GM23338 (cell line): Measurements from ENCODE around the gene SH3D19.

Experiments used
- CREB1 ChIP-seq: fragments of 250-450 bp; sonication (Bioruptor Pico); IDR thresholded peaks from 2 replicates; pipeline ENCODE4 v1.5.0; 2020; ENCODE audit warnings: low read depth, mild to moderate bottlenecking, moderate library complexity
- EZH2 ChIP-seq: fragments of 200-600 bp; sonication (generic); IDR thresholded peaks from one replicate; pipeline ENCODE4 v1.8.0; 2017; ENCODE audit warnings: antibody characterized with exemption, mild to moderate bottlenecking, low read depth; ENCODE audit not compliant: unreplicated experiment
- EZH2phosphoT487 ChIP-seq: fragments of 200-600 bp; sonication (generic); IDR thresholded peaks from one replicate; pipeline ENCODE4 v1.8.1; 2018; ENCODE audit warnings: antibody characterized with exemption; ENCODE audit not compliant: unreplicated experiment
- JUNB ChIP-seq: IDR thresholded peaks from one replicate; pipeline ENCODE4 v1.6.1; 2016; ENCODE audit warnings: antibody characterized with exemption; ENCODE audit not compliant: unreplicated experiment
- NANOG ChIP-seq: IDR thresholded peaks from 2 replicates; pipeline ENCODE4 v1.6.1; 2016; ENCODE audit warnings: antibody characterized with exemption, borderline replicate concordance
- POLR2AphosphoS5 ChIP-seq: IDR thresholded peaks from 2 replicates; pipeline ENCODE4 v1.6.1; 2016; ENCODE audit warnings: antibody characterized with exemption, low read depth
- STAT1 ChIP-seq: IDR thresholded peaks from one replicate; pipeline ENCODE4 v1.6.1; 2016; ENCODE audit warnings: antibody characterized with exemption; ENCODE audit not compliant: unreplicated experiment
- ZNF114 ChIP-seq: fragments of 250-450 bp; sonication (Bioruptor Pico); IDR thresholded peaks from 2 replicates; pipeline ENCODE4 v1.5.0; 2020; ENCODE audit warnings: mild to moderate bottlenecking, moderate library complexity
- ZNF331 ChIP-seq: fragments of 250-450 bp; sonication (Bioruptor Pico); IDR thresholded peaks from 2 replicates; pipeline ENCODE4 v1.5.0; 2020; ENCODE audit warnings: low read depth, mild to moderate bottlenecking, moderate library complexity
- TF ChIP-seq, protein P1 (sequence below), 2 experiments: fragments of 200-600 bp in 1 of 2; sonication (generic) in 1 of 2; conservative IDR thresholded peaks; 2 replicates each; pipeline versions ENCODE4 v1.5.1 to v1.6.1; 2016 to 2017; ENCODE audit warnings: antibody characterized with exemption in 2 of 2, low read depth in 2 of 2, mild to moderate bottlenecking in 2 of 2, moderate library complexity in 1 of 2
- TF ChIP-seq, protein P2 (sequence below): IDR thresholded peaks from one replicate; pipeline ENCODE4 v1.6.1; 2018; ENCODE audit warnings: antibody characterized with exemption; ENCODE audit not compliant: unreplicated experiment
- TF ChIP-seq, protein P3 (sequence below): IDR thresholded peaks from 2 replicates; pipeline ENCODE4 v1.6.1; 2016; ENCODE audit warnings: antibody characterized with exemption
- TF ChIP-seq, protein P4 (sequence below): fragments of 250-450 bp; sonication (Bioruptor Pico); IDR thresholded peaks from 2 replicates; pipeline ENCODE4 v1.5.0; 2020; ENCODE audit warnings: mild to moderate bottlenecking, moderate library complexity

DNA sequence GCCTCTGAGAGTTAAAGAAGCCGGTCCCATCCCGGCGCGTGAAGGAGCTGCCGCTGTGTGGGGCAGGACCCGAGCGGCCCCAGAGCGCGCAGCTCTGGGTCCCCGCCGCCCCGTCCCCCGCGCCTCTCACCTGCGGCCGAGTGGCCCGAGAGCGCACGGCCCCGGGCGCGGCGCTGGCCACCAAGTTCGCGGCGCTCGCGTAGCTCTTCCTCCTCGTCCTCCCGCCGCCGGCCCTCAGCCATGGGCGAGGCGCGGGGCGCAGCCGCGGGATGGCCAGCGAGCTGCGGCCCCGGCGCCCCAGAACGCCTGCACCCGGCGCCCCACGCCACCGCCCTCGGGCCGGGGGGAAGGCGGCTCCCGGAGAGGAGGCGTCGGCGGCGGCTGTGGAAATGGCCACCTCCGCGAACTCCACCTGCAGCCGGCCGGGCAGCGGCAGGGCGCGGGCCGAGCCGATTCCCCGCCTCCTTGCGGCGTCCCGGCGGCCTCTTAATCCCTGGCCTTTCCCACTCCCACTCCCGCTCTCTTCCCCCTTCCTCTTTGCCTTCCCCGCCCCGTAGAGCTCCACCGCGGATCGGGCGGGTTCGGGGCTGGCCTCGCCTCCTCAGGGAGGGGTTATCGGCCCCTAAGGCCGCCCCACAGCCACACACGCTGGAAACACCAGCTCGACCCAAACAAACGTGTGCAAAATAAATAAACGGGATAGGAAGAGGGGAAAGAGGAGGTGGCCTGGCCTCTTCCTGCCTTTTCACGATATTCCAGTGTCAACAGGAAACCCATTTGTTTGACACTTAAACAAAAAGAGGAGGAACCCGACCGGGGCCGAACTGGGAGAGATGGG lies at the start of gene SH3D19:
- TF ChIP-seq, protein P1, sequence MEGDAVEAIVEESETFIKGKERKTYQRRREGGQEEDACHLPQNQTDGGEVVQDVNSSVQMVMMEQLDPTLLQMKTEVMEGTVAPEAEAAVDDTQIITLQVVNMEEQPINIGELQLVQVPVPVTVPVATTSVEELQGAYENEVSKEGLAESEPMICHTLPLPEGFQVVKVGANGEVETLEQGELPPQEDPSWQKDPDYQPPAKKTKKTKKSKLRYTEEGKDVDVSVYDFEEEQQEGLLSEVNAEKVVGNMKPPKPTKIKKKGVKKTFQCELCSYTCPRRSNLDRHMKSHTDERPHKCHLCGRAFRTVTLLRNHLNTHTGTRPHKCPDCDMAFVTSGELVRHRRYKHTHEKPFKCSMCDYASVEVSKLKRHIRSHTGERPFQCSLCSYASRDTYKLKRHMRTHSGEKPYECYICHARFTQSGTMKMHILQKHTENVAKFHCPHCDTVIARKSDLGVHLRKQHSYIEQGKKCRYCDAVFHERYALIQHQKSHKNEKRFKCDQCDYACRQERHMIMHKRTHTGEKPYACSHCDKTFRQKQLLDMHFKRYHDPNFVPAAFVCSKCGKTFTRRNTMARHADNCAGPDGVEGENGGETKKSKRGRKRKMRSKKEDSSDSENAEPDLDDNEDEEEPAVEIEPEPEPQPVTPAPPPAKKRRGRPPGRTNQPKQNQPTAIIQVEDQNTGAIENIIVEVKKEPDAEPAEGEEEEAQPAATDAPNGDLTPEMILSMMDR (conservative IDR thresholded peaks at IDR 0.05; ENCODE audit: low read depth in 2 of 2), result no peak
- TF ChIP-seq POLR2AphosphoS5 (0 out of 2 replicates have a peak, but pooled peaks have one; percentile 64), NANOG (no peak), CREB1 (CRISPR knock-in tag) (no peak), EZH2 (no peak), JUNB (no peak), EZH2phosphoT487 (no peak), STAT1 (no peak), ZNF331 (no peak), ZNF114 (CRISPR knock-in tag) (no peak)
- TF ChIP-seq, protein P2, sequence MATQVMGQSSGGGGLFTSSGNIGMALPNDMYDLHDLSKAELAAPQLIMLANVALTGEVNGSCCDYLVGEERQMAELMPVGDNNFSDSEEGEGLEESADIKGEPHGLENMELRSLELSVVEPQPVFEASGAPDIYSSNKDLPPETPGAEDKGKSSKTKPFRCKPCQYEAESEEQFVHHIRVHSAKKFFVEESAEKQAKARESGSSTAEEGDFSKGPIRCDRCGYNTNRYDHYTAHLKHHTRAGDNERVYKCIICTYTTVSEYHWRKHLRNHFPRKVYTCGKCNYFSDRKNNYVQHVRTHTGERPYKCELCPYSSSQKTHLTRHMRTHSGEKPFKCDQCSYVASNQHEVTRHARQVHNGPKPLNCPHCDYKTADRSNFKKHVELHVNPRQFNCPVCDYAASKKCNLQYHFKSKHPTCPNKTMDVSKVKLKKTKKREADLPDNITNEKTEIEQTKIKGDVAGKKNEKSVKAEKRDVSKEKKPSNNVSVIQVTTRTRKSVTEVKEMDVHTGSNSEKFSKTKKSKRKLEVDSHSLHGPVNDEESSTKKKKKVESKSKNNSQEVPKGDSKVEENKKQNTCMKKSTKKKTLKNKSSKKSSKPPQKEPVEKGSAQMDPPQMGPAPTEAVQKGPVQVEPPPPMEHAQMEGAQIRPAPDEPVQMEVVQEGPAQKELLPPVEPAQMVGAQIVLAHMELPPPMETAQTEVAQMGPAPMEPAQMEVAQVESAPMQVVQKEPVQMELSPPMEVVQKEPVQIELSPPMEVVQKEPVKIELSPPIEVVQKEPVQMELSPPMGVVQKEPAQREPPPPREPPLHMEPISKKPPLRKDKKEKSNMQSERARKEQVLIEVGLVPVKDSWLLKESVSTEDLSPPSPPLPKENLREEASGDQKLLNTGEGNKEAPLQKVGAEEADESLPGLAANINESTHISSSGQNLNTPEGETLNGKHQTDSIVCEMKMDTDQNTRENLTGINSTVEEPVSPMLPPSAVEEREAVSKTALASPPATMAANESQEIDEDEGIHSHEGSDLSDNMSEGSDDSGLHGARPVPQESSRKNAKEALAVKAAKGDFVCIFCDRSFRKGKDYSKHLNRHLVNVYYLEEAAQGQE, result no peak
- TF ChIP-seq, protein P3, sequence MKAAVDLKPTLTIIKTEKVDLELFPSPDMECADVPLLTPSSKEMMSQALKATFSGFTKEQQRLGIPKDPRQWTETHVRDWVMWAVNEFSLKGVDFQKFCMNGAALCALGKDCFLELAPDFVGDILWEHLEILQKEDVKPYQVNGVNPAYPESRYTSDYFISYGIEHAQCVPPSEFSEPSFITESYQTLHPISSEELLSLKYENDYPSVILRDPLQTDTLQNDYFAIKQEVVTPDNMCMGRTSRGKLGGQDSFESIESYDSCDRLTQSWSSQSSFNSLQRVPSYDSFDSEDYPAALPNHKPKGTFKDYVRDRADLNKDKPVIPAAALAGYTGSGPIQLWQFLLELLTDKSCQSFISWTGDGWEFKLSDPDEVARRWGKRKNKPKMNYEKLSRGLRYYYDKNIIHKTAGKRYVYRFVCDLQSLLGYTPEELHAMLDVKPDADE, result peak; percentile 65; the same call in 1 of the 2 replicates
- TF ChIP-seq, protein P4, sequence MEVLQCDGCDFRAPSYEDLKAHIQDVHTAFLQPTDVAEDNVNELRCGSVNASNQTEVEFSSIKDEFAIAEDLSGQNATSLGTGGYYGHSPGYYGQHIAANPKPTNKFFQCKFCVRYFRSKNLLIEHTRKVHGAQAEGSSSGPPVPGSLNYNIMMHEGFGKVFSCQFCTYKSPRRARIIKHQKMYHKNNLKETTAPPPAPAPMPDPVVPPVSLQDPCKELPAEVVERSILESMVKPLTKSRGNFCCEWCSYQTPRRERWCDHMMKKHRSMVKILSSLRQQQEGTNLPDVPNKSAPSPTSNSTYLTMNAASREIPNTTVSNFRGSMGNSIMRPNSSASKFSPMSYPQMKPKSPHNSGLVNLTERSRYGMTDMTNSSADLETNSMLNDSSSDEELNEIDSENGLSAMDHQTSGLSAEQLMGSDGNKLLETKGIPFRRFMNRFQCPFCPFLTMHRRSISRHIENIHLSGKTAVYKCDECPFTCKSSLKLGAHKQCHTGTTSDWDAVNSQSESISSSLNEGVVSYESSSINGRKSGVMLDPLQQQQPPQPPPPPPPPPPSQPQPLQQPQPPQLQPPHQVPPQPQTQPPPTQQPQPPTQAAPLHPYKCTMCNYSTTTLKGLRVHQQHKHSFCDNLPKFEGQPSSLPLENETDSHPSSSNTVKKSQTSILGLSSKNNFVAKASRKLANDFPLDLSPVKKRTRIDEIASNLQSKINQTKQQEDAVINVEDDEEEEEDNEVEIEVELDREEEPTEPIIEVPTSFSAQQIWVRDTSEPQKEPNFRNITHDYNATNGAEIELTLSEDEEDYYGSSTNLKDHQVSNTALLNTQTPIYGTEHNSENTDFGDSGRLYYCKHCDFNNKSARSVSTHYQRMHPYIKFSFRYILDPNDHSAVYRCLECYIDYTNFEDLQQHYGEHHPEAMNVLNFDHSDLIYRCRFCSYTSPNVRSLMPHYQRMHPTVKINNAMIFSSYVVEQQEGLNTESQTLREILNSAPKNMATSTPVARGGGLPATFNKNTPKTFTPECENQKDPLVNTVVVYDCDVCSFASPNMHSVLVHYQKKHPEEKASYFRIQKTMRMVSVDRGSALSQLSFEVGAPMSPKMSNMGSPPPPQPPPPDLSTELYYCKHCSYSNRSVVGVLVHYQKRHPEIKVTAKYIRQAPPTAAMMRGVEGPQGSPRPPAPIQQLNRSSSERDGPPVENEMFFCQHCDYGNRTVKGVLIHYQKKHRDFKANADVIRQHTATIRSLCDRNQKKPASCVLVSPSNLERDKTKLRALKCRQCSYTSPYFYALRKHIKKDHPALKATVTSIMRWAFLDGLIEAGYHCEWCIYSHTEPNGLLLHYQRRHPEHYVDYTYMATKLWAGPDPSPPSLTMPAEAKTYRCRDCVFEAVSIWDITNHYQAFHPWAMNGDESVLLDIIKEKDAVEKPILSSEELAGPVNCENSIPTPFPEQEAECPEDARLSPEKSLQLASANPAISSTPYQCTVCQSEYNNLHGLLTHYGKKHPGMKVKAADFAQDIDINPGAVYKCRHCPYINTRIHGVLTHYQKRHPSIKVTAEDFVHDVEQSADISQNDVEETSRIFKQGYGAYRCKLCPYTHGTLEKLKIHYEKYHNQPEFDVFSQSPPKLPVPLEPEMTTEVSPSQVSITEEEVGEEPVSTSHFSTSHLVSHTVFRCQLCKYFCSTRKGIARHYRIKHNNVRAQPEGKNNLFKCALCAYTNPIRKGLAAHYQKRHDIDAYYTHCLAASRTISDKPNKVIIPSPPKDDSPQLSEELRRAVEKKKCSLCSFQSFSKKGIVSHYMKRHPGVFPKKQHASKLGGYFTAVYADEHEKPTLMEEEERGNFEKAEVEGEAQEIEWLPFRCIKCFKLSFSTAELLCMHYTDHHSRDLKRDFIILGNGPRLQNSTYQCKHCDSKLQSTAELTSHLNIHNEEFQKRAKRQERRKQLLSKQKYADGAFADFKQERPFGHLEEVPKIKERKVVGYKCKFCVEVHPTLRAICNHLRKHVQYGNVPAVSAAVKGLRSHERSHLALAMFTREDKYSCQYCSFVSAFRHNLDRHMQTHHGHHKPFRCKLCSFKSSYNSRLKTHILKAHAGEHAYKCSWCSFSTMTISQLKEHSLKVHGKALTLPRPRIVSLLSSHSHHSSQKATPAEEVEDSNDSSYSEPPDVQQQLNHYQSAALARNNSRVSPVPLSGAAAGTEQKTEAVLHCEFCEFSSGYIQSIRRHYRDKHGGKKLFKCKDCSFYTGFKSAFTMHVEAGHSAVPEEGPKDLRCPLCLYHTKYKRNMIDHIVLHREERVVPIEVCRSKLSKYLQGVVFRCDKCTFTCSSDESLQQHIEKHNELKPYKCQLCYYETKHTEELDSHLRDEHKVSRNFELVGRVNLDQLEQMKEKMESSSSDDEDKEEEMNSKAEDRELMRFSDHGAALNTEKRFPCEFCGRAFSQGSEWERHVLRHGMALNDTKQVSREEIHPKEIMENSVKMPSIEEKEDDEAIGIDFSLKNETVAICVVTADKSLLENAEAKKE, result no peak
